Measurements from ENCODE around the gene BMPER. TPM values are rescaled to one million over a fixed set of nuclear protein-coding genes. Genes with fewer than 3 reads are reported as not detected.

BMPER gene
- total RNA-seq (2021; ENCODE audit: unreplicated experiment) (not detected), Bru-seq, nascent RNA (percentile 2 among the genes with signal in this experiment), BruChase-seq, experiment 1, labeled RNA remaining after a 2-hour chase (percentile 2 among the genes with signal in this experiment), BruChase-seq, experiment 2, labeled RNA remaining after a 6-hour chase (percentile 3 among the genes with signal in this experiment)
- not detected for polyA plus RNA-seq (2012; ENCODE audit: insufficient read length)
- long read RNA-seq = 0 reads

DNA sequence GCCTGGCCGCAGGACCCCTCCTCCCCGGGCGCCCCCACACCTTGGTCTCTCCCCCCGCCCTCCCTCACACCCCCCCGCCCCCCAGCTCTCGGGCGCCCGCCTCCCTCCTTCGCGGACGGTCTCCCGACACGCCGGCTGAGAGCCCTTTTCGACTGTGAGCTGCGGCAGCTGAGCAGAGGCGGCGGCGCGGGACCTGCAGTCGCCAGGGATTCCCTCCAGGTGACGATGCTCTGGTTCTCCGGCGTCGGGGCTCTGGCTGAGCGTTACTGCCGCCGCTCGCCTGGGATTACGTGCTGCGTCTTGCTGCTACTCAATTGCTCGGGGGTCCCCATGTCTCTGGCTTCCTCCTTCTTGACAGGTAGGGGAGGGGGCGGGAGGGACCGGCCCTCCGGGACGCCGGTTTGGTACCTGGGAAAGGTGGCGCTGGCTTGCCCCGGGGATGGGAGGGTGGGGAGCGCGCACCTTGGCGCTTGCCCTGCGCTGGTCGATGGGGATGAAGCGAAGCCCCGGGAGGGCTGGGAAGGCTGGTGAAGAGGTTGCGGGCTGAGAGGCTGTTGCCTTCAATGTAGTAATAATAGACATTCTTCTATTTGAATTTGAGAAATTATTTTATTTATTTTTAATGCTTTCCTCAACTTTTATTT, at the start of gene BMPER:
Gene BMPER, plus strand, starts transcription at position 151 of the 644 bp plus-strand sequence. Its CDS starts 75 bp downstream, at position 226.
- Histone ChIP-seq H3K4me3 (ENCODE audit: low read depth in 2 of 2, low read length in 2 of 2) (peak within 1 kb of the TSS; percentile 48 to 53), H3K9me3 (ENCODE audit: control insufficient read depth, insufficient read depth, low read depth, low read length) (no peaks in the 10 kb centered on the region), H3K36me3 (ENCODE audit: control insufficient read depth, insufficient read depth, low read length) (no peaks in the 10 kb centered on the region), H3K4me1 (ENCODE audit: control insufficient read depth, insufficient read depth, low read length) (peaks cover 4% of the 10 kb centered on the region), H3K27ac (ENCODE audit: low read length) (no peak within 1 kb of the TSS), H3K27me3 (ENCODE audit: control insufficient read depth, insufficient read depth, low read length) (peaks cover 66% of the 10 kb centered on the region)
- no TSS peak for BruUV-seq (replicated peaks)
- in situ Hi-C loops (cut with HindIII; ENCODE audit: low pct_unique_long_range_greater_than_20kb, low sequenced_read_pairs) = no loop called here
- intact Hi-C loops (cut with micrococcal nuclease; ENCODE audit: unreplicated experiment) = loop anchor here (10.0 kb wide), 1 partner anchor 661 kb away; no protein-coding TSS in a partner anchor
- ChIA-PET POLR2A (interaction anchor here (0.7 kb wide), 2 partner anchors 44 to 651 kb away, joined by 3 to 8 read pairs; no protein-coding TSS in a partner anchor), CTCF (interaction anchor here (0.7 kb wide), 3 partner anchors 76 to 195 kb away, joined by 5 to 6 read pairs (median 5); no protein-coding TSS in a partner anchor)
- ATAC-seq (peak; percentile 69), DNase-seq (ENCODE audit: low read depth, low spot score) (no peak)
- TF ChIP-seq TCF7L2 (IDR thresholded peaks at IDR 0.05; ENCODE audit: low read depth, low read length) (no peak), SIN3A (IDR thresholded peaks at IDR 0.05; ENCODE audit: borderline replicate concordance, insufficient read depth, low read depth, low read length) (no peak), POLR2AphosphoS5 (IDR thresholded peaks at IDR 0.05; ENCODE audit: low read depth, low read length) (no peak)
- TF ChIP-seq, protein P1, sequence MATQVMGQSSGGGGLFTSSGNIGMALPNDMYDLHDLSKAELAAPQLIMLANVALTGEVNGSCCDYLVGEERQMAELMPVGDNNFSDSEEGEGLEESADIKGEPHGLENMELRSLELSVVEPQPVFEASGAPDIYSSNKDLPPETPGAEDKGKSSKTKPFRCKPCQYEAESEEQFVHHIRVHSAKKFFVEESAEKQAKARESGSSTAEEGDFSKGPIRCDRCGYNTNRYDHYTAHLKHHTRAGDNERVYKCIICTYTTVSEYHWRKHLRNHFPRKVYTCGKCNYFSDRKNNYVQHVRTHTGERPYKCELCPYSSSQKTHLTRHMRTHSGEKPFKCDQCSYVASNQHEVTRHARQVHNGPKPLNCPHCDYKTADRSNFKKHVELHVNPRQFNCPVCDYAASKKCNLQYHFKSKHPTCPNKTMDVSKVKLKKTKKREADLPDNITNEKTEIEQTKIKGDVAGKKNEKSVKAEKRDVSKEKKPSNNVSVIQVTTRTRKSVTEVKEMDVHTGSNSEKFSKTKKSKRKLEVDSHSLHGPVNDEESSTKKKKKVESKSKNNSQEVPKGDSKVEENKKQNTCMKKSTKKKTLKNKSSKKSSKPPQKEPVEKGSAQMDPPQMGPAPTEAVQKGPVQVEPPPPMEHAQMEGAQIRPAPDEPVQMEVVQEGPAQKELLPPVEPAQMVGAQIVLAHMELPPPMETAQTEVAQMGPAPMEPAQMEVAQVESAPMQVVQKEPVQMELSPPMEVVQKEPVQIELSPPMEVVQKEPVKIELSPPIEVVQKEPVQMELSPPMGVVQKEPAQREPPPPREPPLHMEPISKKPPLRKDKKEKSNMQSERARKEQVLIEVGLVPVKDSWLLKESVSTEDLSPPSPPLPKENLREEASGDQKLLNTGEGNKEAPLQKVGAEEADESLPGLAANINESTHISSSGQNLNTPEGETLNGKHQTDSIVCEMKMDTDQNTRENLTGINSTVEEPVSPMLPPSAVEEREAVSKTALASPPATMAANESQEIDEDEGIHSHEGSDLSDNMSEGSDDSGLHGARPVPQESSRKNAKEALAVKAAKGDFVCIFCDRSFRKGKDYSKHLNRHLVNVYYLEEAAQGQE (IDR thresholded peaks at IDR 0.05; ENCODE audit: insufficient read depth in 1 of 2, low read depth in 2 of 2, low read length in 1 of 2) = no peak
- TF ChIP-seq, protein P2, sequence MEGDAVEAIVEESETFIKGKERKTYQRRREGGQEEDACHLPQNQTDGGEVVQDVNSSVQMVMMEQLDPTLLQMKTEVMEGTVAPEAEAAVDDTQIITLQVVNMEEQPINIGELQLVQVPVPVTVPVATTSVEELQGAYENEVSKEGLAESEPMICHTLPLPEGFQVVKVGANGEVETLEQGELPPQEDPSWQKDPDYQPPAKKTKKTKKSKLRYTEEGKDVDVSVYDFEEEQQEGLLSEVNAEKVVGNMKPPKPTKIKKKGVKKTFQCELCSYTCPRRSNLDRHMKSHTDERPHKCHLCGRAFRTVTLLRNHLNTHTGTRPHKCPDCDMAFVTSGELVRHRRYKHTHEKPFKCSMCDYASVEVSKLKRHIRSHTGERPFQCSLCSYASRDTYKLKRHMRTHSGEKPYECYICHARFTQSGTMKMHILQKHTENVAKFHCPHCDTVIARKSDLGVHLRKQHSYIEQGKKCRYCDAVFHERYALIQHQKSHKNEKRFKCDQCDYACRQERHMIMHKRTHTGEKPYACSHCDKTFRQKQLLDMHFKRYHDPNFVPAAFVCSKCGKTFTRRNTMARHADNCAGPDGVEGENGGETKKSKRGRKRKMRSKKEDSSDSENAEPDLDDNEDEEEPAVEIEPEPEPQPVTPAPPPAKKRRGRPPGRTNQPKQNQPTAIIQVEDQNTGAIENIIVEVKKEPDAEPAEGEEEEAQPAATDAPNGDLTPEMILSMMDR (IDR thresholded peaks at IDR 0.05) = no peak

GRCh38 chr7:33861947-33862346, 43.4 kb upstream of the BMPER start:
- BruUV-seq (replicated peaks) = no TSS peak
- no peaks in the 10 kb centered on the region for H3K4me1 ChIP-seq (ENCODE audit: control insufficient read depth, insufficient read depth, low read length)
- no peak for ATAC-seq
- ChIA-PET CTCF (no interaction called here), POLR2A (no interaction called here)
- no peak overlapping the region for H3K27ac ChIP-seq (ENCODE audit: low read length)
- H3K27me3 ChIP-seq (ENCODE audit: control insufficient read depth, insufficient read depth, low read length) = no peaks in the 10 kb centered on the region
- intact Hi-C loops (cut with micrococcal nuclease; ENCODE audit: unreplicated experiment) (no loop called here), in situ Hi-C loops (cut with HindIII; ENCODE audit: low pct_unique_long_range_greater_than_20kb, low sequenced_read_pairs) (no loop called here)
- no peak for DNase-seq (ENCODE audit: low read depth, low spot score)
- TF ChIP-seq, protein P2 (IDR thresholded peaks at IDR 0.05) = no peak
- TF ChIP-seq POLR2AphosphoS5 (IDR thresholded peaks at IDR 0.05; ENCODE audit: low read depth, low read length) (no peak), TCF7L2 (IDR thresholded peaks at IDR 0.05; ENCODE audit: low read depth, low read length) (no peak)
- TF ChIP-seq, protein P1 (IDR thresholded peaks at IDR 0.05; ENCODE audit: insufficient read depth in 1 of 2, low read depth in 2 of 2, low read length in 1 of 2) = no peak
- no peaks in the 10 kb centered on the region for H3K9me3 ChIP-seq (ENCODE audit: control insufficient read depth, insufficient read depth, low read depth, low read length)
- H3K36me3 ChIP-seq (ENCODE audit: control insufficient read depth, insufficient read depth, low read length) = no peaks in the 10 kb centered on the region
- no peak overlapping the region for H3K4me3 ChIP-seq (ENCODE audit: low read depth in 2 of 2, low read length in 2 of 2)
